ENCODE data around the gene ARHGAP21.

The ARHGAP21 gene

DNA sequence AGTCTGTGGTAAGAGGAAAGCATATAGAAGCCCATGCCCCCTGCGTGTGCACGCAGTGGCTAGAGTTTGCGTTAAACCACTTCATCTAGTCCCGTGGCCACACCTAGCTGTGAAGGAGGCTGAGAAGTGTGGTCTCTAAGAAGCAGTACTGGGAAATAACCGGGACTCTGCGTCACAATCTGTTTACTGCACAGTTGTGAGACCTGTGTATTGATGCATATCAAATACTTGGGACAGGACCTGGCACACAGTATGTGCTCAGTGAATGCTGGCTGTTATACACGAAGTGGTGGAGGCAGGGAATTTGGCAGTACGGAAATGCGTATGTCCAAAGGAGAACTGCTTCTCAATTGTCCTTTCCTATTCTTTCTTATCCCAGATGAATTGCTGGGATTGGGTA, 149.5 kb downstream of the ARHGAP21 start:
- no peak for DNase-seq (ENCODE audit: low spot score)

DNA sequence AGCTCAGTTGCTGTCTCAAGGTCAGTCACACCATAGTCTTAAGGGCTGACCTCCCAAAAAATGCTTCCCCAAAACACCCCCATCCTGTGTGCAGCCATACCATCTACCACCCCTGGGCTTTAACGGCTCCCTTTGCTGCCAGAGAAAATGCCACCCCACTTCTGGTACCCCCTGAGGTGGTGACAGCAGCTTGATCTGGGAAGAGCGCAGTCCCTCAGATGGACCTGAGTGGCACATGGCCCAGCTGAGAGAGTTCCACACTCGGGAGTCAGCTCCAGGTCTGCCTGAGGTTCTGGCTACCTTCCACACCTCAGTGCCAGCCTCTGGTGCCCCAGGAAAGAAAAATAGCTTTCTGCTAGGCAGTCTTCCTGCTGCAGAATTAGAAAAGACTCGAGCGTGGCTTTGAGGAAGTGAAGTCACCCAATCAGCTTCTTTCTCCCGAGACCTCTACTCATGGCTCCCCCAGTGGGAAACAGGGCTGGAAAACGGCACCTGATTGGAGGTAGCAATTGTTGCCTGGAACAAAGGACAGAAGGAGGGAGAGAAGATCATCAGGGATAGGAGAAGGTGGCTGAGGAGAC, 151.7 kb downstream of the ARHGAP21 start:
- no peak for DNase-seq (ENCODE audit: low spot score)

DNA sequence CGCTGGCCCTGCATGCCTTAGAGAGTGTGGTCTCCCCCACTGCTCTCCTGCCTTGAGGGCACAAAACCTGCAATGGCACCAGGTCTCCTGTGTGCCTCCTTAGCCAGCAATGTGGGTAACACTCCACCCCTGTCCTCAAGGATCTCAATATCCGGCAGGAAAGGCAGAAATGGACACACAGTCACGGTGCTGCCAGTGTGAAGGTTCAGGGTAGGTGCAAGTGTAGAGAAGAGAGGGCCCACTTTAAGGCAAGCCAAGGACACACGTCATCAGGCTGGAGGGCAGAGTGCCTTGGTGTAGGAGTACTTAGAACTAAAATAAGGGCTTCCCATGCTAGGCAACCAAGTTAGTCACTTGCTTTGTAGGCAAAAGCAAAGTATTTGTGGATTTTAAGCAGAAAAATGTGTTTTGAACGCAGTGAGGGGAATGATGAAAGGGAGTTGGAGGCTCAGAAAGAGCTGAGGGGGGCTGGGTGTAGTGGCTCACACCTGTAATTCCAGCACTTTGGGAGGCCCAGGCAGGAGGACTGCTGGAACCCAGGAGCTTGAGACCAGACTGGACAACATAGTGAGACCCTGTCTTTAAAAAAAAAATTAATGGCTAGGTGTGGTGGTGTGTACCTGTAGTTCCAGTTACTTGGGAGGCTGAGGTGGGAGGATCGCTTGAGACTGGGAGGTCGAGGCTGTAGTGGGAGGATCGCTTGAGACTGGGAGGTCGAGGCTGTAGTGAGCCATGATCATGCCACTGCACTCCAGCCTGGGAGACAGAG, 152.8 kb downstream of the ARHGAP21 start:
- no peak for DNase-seq (ENCODE audit: low spot score)

DNA sequence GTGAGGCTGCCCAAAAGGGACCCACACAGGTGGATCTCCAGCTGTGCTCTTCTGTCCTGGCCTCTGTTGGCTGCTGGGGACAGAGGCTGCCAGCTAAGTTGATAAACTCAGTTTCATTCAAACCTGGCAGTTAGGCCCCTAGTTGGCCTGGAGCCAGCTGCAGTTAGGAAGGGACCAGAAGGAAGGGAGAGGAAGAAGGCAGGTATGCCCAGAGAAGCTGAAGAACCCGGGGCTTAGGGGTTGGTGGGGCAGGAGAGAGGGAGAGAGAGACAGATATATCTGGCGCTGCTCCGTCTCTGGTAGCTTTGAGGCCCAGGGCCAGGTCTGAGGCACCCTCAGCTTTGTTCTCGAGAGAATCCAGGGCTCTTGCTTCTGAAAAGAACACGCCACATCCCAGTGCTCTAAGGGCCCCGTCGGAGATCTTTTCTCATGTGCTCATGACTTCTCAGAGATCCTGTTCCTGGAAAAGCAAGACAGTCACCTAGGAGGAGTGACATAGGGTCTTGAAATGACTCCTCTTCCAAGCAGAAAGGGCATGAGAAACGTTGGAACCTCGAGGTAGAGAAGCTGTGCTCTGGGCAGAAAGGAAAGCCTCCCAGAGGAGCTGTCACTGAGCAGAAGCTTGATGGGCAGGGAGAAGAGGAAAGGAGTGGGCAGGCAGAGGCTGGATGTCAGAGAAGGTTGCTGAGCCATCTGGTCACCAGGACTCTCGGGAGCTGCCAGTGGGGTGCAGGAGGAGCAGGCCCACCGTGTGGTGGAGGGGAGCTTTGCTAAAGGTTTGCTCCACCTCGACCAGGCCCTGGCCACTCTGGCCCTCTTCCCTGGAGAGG, 153.6 kb downstream of the ARHGAP21 start:
- DNase-seq (ENCODE audit: low spot score), result no peak

DNA sequence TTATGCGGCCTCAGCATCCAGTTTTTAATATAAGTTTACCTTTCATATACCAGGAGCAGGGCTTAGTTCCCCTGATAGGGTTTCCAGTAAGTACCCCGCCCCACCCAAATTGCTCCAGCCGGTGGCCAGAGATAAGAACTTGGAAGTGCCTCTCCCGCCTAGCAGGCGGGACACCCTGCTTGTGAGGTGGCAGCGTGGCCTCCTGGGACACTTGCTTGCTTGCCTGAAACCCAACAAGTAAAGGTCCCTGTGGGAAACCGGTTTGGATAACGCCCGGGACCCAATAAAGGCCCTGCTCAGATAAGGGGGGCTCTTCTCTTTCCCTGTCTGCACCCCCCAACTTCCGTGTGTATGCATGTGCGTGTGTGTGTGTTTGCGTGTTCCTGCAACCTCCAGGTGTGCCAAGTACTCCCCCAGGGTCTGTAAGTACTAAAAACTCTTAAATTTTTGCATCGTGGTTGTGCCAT, 154.3 kb downstream of the ARHGAP21 start:
- DNase-seq (ENCODE audit: low spot score), result no peak

DNA sequence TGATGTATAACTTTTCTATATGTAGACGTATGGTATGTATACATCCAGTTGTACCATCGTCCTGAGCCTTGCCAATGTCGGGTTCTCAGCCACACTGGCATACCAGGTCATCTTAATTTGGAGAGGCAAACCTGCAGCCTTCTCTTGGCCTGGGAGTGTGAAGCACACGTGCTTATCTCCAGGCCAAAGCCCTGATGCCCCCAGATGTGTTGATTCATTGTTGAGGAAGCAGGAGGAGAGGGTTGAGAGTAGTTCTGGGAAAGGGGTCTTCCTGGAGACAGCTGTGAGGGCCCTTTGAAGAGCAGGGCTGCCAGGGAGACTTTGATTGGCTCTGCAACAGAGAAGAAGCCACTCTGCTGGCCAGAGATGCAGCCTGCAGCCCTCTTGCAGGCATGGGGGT, 155.6 kb downstream of the ARHGAP21 start:
- DNase-seq (ENCODE audit: low spot score), result no peak

DNA sequence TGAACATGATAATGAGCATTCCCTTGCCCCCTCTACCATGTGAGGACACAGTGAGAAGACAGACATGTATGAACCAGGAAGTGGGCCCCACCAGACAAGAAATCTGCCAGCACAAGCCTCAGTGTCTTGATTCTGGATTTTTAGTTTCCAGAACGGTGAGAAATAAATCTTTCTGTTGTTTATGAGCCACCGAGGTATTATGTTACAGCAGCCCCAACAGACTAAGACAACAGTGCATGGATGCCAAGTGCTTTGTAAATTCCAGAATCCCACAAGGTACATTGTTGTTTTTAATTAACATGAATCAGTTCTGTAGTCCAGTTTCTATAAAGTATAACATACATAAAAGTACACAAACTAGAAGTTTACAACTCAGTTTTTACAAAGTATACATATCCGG, 162.2 kb downstream of the ARHGAP21 start:
- no peak for DNase-seq (ENCODE audit: low spot score)

DNA sequence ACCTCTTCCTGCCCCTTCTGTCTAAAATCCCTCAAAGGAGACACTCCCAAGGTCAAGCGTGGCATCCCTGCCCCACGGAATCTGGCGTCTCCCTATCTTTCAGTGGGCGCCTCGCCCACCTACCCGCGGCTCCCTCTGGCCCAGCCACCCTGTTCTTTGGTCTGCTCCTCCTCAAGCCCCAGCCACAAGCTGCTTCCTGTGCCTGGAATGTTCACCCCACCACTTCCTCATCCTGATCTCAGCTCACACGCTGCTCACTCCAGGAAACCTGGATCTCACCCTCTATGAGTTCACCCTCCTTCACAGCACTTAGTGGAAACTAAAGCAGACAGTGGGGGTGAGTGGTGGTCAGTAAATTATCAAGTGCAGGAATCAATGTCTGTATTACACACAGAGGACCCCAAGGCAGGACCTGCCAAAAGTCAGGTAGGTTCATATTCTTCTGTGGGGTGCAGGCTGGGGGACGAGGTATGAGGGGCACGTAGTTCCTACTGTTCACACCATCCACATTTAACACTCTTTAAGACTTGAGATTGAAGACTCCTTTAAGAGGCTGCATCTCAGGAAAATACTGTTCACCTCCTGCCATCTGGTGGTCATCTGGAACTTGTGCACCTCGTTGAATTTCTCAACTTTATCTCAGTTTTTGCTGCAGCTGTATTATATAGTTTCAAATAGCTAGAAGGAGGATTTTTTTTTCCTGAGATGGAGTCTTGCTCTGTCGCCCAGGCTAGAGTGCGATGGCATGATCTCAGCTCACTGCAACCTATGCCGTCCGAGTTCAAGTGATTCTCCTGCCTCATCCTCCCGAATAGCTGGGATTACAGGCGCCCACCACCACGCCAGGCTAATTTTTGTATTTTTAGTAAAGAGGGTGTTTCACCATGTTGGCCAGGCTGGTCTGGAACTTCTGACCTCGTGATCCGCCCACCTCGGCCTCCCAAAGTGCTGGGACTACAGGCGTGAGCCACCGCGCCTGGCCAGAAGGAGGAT, 166.6 kb downstream of the ARHGAP21 start:
- peak; percentile 57 for DNase-seq (ENCODE audit: low spot score)

DNA sequence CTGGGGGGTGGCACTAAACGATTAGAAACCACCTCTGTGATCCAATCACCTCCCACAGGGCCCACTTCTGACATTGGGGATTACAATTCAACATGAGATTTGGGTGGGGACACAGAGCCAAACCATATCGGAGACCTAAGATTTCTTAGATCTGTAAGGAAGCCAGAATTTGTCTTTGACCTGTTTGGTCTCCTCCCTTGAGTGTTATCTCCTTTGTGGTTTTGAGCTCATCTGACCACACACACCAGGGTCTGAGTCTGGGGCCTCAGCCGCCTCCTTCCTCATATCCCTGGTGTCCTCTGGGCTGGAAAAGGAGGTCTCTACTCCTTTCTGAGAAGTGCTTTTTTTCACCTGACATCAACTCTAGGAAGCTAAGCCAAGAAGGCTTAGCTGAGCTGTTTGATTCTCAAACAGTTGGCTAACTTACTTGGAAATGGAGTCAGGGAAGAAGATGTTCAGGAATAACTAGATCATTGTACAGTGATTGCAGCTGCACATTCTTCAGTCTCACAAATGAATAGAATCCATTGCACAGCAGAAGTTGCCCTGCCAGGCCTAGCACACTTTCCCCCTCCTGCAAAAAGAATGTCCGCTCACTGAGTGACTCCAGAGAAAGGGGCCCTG, 167.4 kb downstream of the ARHGAP21 start:
- DNase-seq (ENCODE audit: low spot score), result no peak

DNA sequence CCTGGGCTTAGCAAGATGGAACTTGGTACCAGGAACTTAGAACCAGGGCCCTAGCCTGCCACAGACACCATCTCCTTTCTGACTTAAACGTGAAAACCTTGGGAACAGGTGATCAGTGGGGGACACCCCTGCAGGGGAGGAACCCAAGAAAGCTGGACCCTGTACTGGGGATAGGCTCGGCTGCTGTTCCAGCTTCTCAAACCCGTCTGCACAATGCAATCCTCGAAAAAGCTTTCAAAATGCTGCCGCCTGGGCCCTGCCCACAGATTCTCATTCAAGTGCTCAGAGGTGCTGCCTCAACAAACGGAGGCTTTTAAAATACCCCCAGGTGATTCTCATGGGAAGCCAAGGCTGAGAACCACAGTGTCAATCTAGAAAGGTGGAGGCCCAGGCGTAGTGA, 169.7 kb downstream of the ARHGAP21 start:
- no peak for DNase-seq (ENCODE audit: low spot score)

DNA sequence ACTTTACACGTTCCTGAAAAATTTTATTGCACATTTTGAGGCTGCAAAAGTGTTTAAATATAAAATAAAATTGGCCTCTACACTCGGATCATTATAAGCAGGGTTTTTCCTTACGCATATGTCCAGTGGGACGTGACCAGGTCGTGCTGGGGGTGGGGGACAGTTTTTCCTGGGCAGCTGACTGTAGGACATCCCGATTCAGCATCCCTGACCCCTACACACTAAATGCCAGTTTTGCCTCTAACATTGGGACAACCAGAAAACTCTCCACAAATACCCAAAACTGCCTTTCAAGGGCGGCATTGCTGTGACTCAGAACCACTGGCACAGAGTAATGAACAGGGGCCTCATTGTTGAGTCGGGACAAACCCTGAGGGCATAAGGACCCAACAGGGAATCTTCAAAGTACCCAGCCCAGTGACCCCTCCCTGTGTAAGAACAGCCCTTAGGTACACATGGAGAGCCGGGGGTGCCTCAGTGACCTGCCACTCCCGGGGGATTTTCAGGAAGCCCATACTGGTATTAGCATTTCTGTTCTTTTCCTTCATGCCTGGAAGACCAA, 170.6 kb downstream of the ARHGAP21 start:
- no peak for DNase-seq (ENCODE audit: low spot score)

DNA sequence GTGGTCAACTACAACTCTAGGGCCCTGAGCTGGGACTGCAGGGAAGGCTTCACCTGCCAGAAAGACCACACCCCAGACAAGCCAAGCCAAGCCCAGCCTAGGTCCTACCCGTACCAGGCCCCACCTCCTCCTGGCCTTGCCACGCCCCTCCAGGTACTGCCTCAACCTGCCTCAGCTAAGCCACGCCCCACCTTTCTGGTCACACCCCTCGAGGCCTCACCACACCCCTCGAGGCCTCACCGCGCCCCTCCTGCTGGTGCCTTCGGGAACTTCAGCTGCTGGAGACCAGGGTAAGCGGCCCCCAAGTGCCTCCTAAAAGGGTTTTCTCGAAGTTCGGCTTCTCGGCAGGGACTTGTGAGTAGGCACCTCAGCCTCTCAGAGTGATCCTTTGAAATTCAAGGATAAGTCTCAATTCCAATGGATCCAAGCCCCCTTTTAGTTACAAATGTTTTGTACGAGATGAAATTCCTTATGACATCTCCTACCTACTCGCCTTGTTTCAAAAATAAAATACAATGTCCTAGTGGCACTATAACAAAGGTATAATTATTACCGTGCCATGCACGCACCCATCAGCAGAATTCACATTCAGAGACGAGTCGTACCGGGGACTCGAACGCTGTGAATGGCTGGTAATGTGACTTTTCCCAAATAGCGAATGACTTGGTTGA, 171.2 kb downstream of the ARHGAP21 start:
- peak; percentile 49 for DNase-seq (ENCODE audit: low spot score)

DNA sequence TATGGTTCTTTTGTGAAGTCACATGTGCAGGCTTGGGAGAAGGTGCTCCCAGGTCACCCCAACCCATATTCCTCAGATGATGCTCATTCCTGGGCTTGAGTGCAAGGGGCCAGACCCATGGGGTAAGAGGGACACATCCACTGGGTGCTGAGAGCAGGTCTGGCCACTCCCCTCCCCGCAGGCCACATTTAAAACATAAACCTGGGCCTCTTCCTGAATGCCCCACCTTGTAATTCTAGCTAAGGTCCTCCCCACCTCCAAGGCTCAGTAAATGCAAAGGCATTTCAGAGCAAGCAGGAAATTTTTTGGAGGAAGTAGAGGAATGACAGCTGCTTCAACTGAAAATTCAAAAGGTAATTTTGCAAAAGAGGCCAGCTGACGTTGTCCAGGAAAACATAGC, 172.5 kb downstream of the ARHGAP21 start:
- DNase-seq (ENCODE audit: low spot score), result no peak

DNA sequence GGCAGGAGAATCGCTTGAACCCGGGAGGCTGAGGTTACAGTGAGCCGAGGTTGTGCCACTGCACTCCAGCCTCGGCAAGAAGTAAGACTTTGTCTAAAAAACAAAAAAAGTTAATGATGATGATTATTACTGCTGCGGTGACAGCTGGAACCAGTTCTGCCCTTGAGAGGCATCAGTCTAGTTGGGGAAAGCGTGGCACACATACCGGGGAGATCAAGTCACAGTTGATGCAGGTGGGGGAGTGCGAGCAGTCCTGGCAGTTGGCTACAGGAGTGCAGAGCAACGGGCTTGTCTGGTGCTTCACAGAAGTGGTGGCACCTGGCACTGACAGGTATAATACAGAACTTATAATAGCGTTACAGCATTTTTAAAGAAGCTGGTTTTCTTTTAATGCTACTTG, 173.0 kb downstream of the ARHGAP21 start:
- no peak for DNase-seq (ENCODE audit: low spot score)

DNA sequence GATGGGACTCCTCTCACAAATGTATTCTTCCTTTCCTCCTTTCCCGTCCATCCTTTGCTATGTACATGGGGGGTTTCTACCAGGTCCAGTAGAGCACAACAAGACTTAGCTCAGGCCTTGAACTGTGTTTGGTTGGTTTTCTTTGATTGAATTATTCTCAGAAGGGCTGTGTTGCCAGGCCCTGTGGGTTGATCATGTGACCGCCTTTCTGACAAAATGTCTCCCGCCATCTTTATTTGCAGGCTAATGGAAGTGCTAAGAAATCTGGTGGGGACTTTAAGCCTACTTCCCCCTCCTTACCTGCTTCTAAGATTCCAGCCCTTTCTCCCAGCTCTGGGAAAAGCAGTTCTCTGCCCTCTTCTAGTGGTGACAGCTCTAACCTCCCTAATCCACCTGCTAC, 178.1 kb downstream of the ARHGAP21 start:
- no peak for DNase-seq (ENCODE audit: low spot score)

DNA sequence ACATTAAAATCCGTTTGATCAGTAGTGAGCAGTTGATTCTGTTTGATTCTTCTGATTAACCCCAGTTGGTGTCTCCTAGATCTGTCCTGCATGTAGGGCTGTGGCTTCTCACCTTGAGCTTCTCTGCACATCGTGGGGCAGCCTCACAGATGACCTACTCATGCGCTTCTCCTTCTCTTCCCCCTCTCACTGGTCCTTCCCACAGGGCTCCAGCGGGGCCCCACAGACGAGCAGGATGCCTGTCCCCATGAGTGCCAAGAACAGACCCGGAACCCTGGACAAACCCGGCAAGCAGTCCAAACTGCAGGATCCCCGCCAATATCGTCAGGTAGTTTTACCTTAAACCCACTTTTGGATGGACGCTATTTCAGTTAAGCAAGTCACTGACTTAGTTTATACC, 178.9 kb downstream of the ARHGAP21 start:
- no peak for DNase-seq (ENCODE audit: low spot score)

DNA sequence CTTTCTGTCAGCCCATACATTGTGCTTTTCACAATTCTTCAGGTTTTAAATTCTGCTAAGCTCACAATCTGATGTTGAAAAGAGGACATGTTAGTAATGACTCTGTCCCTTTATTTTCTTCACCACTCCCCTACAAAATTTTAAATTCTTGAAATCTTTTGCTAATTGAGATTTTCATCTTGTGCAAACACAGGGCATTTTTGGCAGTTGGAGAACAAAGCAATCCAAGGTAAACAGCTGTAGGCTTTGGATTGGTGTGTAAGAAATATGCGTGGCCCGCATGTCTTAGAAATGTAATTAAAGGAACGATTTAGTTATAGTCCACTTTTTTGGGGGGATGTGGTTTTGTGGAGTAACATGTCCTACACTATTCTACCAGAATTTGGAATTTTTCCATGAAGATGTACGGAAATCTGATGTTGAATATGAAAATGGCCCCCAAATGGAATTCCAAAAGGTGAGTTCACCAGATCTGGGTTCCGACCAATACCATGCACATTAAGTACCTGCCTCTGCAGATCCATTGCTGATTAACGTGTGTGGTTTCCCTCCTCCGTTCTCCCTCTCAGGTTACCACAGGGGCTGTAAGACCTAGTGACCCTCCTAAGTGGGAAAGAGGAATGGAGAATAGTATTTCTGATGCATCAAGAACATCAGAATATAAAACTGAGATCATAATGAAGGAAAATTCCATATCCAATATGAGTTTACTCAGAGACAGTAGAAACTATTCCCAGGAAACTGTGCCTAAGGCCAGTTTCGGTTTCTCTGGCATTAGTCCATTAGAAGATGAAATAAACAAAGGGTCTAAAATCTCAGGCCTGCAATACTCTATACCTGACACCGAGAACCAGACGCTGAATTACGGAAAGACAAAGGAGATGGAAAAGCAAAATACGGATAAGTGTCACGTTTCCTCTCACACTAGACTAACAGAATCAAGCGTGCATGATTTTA, 181.1 kb downstream of the ARHGAP21 start:
- DNase-seq (ENCODE audit: low spot score), result no peak

DNA sequence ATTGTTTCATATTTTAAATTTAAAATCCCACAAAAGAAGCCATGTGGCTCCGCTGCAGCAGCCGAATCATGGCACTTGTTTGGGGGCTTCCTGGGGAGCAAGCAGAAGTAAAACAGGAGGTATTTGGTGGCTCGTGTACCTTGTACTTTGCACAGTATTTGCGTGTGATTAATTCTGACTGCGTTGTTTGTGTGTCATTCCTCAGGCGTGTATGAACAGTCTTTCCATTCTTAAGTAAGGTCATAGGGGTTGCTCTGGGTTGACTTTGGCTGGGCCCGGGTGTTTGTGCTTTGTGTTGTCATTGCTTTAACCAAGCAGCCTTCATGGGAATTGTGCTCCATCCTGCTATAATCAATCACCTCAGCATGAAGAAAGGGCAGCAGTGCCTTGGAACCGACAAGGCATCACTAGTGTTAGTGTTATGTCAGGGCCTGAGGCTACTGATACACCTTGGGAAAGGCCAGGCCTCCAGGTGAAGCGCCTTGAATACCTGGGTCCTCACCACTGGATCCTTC, 182.4 kb downstream of the ARHGAP21 start:
- no peak for DNase-seq (ENCODE audit: low spot score)

DNA sequence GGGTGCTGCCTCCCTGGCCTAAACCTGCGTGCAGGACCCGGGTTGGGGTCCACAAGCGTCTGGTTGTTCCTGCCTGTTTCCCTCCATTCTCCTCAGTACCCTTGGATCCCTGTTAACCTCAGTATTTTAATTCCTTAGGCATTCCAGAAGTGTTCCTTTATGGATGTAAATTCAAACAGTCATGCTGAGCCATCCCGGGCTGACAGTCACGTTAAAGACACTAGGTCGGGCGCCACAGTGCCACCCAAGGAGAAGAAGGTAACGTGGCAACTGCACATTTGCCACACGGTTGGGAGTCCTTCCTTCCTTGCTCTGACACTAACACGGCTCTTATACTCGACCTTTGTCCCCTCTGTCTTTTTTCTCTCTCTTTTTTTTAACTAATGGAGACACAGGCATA, 187.1 kb downstream of the ARHGAP21 start:
- DNase-seq (ENCODE audit: low spot score), result no peak

Measured in D341Med (cell line).